GM19099 (cell line): ENCODE results near the gene PRDX5.

Experiments
- POLR2A ChIP-seq: IDR thresholded peaks from 3 replicates; pipeline ENCODE4 v1.6.1; 2011; ENCODE audit warnings: low read depth; ENCODE audit not compliant: insufficient read length; ENCODE audit errors: extremely low read depth

Gene PRDX5

GRCh38 chr11:64369440-64370421 is 51.8 kb downstream of the PRDX5 start:
- TF ChIP-seq POLR2A = no peak

GRCh38 chr11:64371201-64371600 is 53.3 kb downstream of the PRDX5 start:
- no peak for TF ChIP-seq POLR2A
